Pancreas (tissue), 10 donors: Measurements from ENCODE around the gene CYB561D1. TPM values are rescaled to one million over a fixed set of nuclear protein-coding genes. Genes with fewer than 3 reads are reported as not detected.

Source experiments
- ATAC-seq, 4 donors: fragments of 200-7000 bp; cut with Tn5 transposase; one replicate each; pipeline versions ENCODE4 v1.8.0 to v1.9.1; 2020; ENCODE audit warnings: mild to moderate bottlenecking in 4 of 4, moderate library complexity in 4 of 4
- DNase-seq, 6 donors: peaks; one replicate each; pipeline ENCODE4 v3.0.0-alpha.2; 2020
- FAIRE-seq: peaks from 2 replicates; lab custom pipeline; 2012; peaks lifted over from hg19 to GRCh38; lab: Jason Lieb, UNC
- H3K27ac ChIP-seq, 4 donors: fragments of 200-600 bp; sonication (generic); 1 replicate in 3 of 4; 2 replicates in 1 of 4; pipeline versions ENCODE4 v1.5.0 to v1.8.0; 2020
- H3K27me3 ChIP-seq, 4 donors: fragments of 200-600 bp; one replicate each; pipeline ENCODE4 v1.8.0; 2021
- H3K36me3 ChIP-seq, 3 donors: fragments of 200-600 bp; sonication (generic) in 1 of 3; one replicate each; pipeline versions ENCODE4 v1.5.0 to v1.8.0; 2020 to 2021
- H3K4me1 ChIP-seq, 3 donors: fragments of 200-600 bp; one replicate each; pipeline ENCODE4 v1.8.0; 2021
- H3K4me3 ChIP-seq, 4 donors: fragments of 200-600 bp; sonication (generic) in 2 of 4; one replicate each; pipeline versions ENCODE4 v1.5.0 to v1.8.0; 2020 to 2021
- H3K9me3 ChIP-seq, 4 donors: fragments of 200-600 bp; one replicate each; pipeline ENCODE4 v1.8.0; 2021
- CTCF ChIP-seq, 4 donors: fragments of 200-600 bp; sonication (generic) in 3 of 4; IDR thresholded peaks; one replicate each; pipeline versions ENCODE4 v1.5.0 to v1.8.0; 2021; ENCODE audit warnings: antibody characterized with exemption in 4 of 4
- WGBS, 2 donors: extraction: QIAGEN DNeasy Blood & Tissue Kit; methylation state at CpG; one replicate each; pipeline ENCODE4 v1.1.7; 2013; 5-methylcytosine and 5-hydroxymethylcytosine counted together
- intact Hi-C, 3 donors: fragments of 100-400 bp; cut with DNase I; formaldehyde crosslinking; loops; one replicate each; pipeline versions ENCODE4 v1.11.1 to v1.14.2; 2022
- polyA plus RNA-seq, 2 donors: library from polyadenylated mRNA; stranded (reverse); fragments of 200-250 nt; gene quantifications; one replicate each; pipeline ENCODE4 v1.2.3, GENCODE V29; 2013
- total RNA-seq, 6 donors: library from RNA; stranded (reverse); fragmentation: NEBNext Ultra II Directional in 4 of 6; extraction: Animal tissue kit (Norgen Biotek cat#: 25700) in 4 of 6; gene quantifications; one replicate each; pipeline versions ENCODE4 v1.2.1 to v1.2.4, GENCODE V29; 2021 to 2023
- donor health status: healthy with polysubstance abuse.
- donor health status: DM: no; HTN: no; CAD: no; lungs with moderate emphysema.
- donor health status: DM: no; HTN: no; CAD: no.
- donor health status: control.
- donor health status: control.
- donor health status: Bipolar disorder and iron deficiency.
- donor health status: DM: yes; HTN: yes; CAD: no.
- donor health status: DM: no; HTN: no; CAD: no.
- donor health status: DM: no; HTN: no; CAD: no.
- donor health status: DM: yes; HTN: yes; CAD: no.

CYB561D1 gene
- total and polyA plus RNA-seq, 8 donors, result 5.1 to 11.6 (median 8.9) TPM

GRCh38 chr1:109542657-109543056, 48.8 kb downstream of the CYB561D1 start:
- no peaks in the 10 kb centered on the region for H3K36me3 ChIP-seq
- TF ChIP-seq CTCF (IDR thresholded peaks at IDR 0.05), result no peak
- intact Hi-C loops, result loop anchor here (5.0 to 10.0 kb wide), 5 partner anchors 85 to 442 kb away; partner anchors contain the start of gene AHCYL1 (in 1 of the 3)
- no peak overlapping the region for H3K27ac ChIP-seq
- no peak for DNase-seq
- ATAC-seq, result no peak
- H3K4me3 ChIP-seq, result no peak overlapping the region
- WGBS, 2 donors, result 84 to 93% methylated on average over 10 of the region's 10 CpGs
- no peaks in the 10 kb centered on the region for H3K27me3 ChIP-seq
- peaks cover 0 to 13% (median 0%) of the 10 kb centered on the region in 3 donors for H3K4me1 ChIP-seq
- FAIRE-seq, result no peak
- no peaks in the 10 kb centered on the region for H3K9me3 ChIP-seq

GRCh38 chr1:109543283-109543987, 49.5 kb downstream of the CYB561D1 start:
- Histone ChIP-seq H3K4me1 (peaks cover 0 to 13% (median 0%) of the 10 kb centered on the region in 3 donors), H3K9me3 (no peaks in the 10 kb centered on the region), H3K27ac (no peak overlapping the region), H3K4me3 (no peak overlapping the region), H3K36me3 (no peaks in the 10 kb centered on the region), H3K27me3 (no peaks in the 10 kb centered on the region)
- TF ChIP-seq CTCF (IDR thresholded peaks at IDR 0.05), result no peak
- intact Hi-C loops, result loop anchor here (5.0 to 10.0 kb wide), 5 partner anchors 84 to 441 kb away; partner anchors contain the start of gene AHCYL1 (in 1 of the 3)
- 79 to 87% methylated on average over 24 of the region's 24 CpGs for WGBS, 2 donors
- ATAC-seq (no peak), FAIRE-seq (no peak), DNase-seq (no peak)

- Histone ChIP-seq H3K4me1 (peaks cover 0 to 13% (median 0%) of the 10 kb centered on the region in 3 donors), H3K27me3 (no peaks in the 10 kb centered on the region), H3K9me3 (no peaks in the 10 kb centered on the region), H3K36me3 (no peaks in the 10 kb centered on the region), H3K4me3 (no peak overlapping the region), H3K27ac (no peak overlapping the region)
- WGBS, 2 donors, result 69 to 74% methylated on average over 14 of the region's 14 CpGs
- FAIRE-seq (no peak), DNase-seq (no peak), ATAC-seq (no peak)
- TF ChIP-seq CTCF (IDR thresholded peaks at IDR 0.05), result no peak
- intact Hi-C loops, result loop anchor here (5.0 to 10.0 kb wide), 5 partner anchors 83 to 441 kb away; partner anchors contain the start of gene AHCYL1 (in 1 of the 3)
Measured at GRCh38 chr1:109543988-109544735, 50.3 kb downstream of the CYB561D1 start.

- Histone ChIP-seq H3K36me3 (no peaks in the 10 kb centered on the region), H3K4me3 (peak overlapping the region in 3 of 4 donors; percentile 43 to 92 (median 68)), H3K9me3 (no peaks in the 10 kb centered on the region), H3K27me3 (no peaks in the 10 kb centered on the region), H3K27ac (peak overlapping the region; percentile 66 to 99 (median 88)), H3K4me1 (peaks cover 0 to 36% (median 8%) of the 10 kb centered on the region in 3 donors)
- intact Hi-C loops, result loop anchor here (10.0 kb wide), 3 partner anchors 88 to 438 kb away; partner anchors contain the start of gene AHCYL1 (in 1 of the 3)
- DNase-seq, result peak; percentile 84 to 91 (median 87)
- WGBS, 2 donors, result 14 to 16% methylated on average over 5 of the region's 5 CpGs
- TF ChIP-seq CTCF (IDR thresholded peaks at IDR 0.05), result peak; percentile 63 to 78 (median 69)
- peak; percentile 91 for FAIRE-seq
- peak; percentile 72 to 86 (median 80) for ATAC-seq
Measured at GRCh38 chr1:109546311-109547109, 52.6 kb downstream of the CYB561D1 start.
